B cell (primary cell): ENCODE results near the gene MYL5.
"Not testable (repeated sequence)": the region's sequence is repeated elsewhere in the genome, so short reads cannot be mapped to it uniquely, and the experiment has no call there.

Experiments used
- EZH2 ChIP-seq: IDR thresholded peaks from 2 replicates; pipeline ENCODE4 v1.6.1; 2012; ENCODE audit warnings: borderline replicate concordance, low read depth, mild to moderate bottlenecking, moderate library complexity, low read length; ENCODE audit not compliant: insufficient read depth, poor library complexity, severe bottlenecking
- TF ChIP-seq, protein P1 (sequence below): fragments of 200-600 bp; IDR thresholded peaks from one replicate; pipeline ENCODE4 v1.8.0; 2022; ENCODE audit warnings: antibody characterized with exemption, mild to moderate bottlenecking

DNA sequence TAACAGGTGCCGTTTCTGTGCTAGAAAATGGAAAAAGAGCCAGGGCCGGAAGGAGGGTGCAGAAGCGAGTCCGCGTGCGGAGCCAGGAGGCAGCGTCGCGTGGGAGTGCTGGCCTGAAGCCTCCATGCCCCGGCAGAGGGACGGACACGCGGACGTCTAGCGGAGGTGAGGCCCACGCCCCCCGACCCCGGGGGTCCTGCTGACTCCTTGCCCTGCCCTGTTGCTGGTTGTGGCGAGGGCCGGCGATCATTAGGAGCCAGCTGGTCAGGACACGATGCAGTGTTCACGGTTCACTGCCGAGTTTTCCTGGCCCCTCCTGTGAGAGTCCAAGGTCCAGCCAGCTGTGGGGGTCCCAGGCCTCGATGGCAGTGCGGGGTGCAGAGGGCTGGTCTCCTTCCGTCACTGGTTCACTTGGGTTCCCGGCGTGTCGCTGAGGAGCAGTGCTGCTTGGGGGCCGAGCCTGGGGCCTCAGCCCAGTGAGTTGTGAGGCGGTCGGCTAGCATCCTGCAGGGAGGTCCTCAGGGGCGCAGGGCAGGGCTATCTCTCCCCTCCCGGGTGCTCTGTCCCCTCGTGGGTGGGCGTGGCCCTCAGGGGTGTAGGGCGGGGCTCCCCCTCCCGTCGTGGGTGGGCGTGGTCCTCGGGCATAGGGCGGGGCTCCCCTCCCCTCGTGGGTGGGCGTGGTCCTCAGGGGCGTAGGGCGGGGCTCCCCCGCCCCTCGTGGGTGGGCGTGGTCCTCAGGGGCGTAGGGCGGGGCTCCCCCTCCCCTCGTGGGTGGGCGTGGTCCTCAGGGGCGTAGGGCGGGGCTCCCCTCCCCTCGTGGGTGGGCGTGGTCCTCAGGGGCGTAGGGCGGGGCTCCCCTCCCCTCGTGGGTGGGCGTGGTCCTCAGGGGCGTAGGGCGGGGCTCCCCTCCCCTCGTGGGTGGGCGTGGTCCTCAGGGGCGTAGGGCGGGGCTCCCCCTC lies 56.9 kb downstream of the MYL5 start:
- TF ChIP-seq, protein P1, sequence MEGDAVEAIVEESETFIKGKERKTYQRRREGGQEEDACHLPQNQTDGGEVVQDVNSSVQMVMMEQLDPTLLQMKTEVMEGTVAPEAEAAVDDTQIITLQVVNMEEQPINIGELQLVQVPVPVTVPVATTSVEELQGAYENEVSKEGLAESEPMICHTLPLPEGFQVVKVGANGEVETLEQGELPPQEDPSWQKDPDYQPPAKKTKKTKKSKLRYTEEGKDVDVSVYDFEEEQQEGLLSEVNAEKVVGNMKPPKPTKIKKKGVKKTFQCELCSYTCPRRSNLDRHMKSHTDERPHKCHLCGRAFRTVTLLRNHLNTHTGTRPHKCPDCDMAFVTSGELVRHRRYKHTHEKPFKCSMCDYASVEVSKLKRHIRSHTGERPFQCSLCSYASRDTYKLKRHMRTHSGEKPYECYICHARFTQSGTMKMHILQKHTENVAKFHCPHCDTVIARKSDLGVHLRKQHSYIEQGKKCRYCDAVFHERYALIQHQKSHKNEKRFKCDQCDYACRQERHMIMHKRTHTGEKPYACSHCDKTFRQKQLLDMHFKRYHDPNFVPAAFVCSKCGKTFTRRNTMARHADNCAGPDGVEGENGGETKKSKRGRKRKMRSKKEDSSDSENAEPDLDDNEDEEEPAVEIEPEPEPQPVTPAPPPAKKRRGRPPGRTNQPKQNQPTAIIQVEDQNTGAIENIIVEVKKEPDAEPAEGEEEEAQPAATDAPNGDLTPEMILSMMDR = not testable (repeated sequence)
- not testable (repeated sequence) for TF ChIP-seq EZH2
